GM06990 (cell line): Measurements from ENCODE around the gene MAPKAP1.

Experiments
- DNase-seq: peaks from one replicate; pipeline ENCODE4 v3.0.0-alpha.2; 2011; ENCODE audit not compliant: insufficient read length; ENCODE audit errors: extremely low read depth
- H3K27me3 ChIP-seq: replicated peaks from 2 replicates; pipeline ENCODE4 v1.6.0; 2011; ENCODE audit warnings: low read length; ENCODE audit not compliant: control insufficient read depth, insufficient read depth
- H3K36me3 ChIP-seq: 2 replicates; pipeline ENCODE4 v1.5.1; 2011; ENCODE audit warnings: low read length; ENCODE audit not compliant: control insufficient read depth, insufficient read depth
- H3K4me3 ChIP-seq: replicated peaks from 2 replicates; pipeline ENCODE4 v1.5.1; 2011; ENCODE audit warnings: low read depth, mild to moderate bottlenecking, control low read depth, low read length
- TF ChIP-seq, protein P1 (sequence below): IDR thresholded peaks from 2 replicates; pipeline ENCODE4 v1.5.1; 2011; ENCODE audit warnings: low read length, control low read depth, mild to moderate bottlenecking, inconsistent platforms; ENCODE audit not compliant: insufficient read depth, poor library complexity, severe bottlenecking

The MAPKAP1 gene

DNA sequence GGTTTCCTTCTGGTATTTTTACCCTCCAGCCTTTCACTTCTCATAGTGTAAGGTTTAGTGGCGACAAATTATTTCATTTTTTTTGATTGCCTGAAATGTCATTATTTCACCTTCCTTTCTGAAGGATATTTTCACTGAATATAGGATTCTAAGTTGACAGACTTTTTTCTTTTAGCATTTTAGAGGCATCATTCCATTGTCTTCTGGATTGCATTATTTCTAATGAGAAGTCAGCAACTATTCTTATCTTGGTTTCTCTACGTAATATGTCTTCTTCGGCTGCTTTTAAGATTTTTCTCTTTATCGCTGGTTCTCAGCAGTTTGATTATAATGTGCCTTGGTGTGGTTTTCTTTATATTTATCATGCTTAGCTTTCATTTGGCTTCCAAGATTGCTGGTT, 251.1 kb downstream of the MAPKAP1 start:
- Histone ChIP-seq H3K27me3 (no peaks in the 10 kb centered on the region), H3K36me3 (peaks cover 6% of the 10 kb centered on the region), H3K4me3 (no peak overlapping the region)
- DNase-seq, result no peak
- TF ChIP-seq, protein P1, sequence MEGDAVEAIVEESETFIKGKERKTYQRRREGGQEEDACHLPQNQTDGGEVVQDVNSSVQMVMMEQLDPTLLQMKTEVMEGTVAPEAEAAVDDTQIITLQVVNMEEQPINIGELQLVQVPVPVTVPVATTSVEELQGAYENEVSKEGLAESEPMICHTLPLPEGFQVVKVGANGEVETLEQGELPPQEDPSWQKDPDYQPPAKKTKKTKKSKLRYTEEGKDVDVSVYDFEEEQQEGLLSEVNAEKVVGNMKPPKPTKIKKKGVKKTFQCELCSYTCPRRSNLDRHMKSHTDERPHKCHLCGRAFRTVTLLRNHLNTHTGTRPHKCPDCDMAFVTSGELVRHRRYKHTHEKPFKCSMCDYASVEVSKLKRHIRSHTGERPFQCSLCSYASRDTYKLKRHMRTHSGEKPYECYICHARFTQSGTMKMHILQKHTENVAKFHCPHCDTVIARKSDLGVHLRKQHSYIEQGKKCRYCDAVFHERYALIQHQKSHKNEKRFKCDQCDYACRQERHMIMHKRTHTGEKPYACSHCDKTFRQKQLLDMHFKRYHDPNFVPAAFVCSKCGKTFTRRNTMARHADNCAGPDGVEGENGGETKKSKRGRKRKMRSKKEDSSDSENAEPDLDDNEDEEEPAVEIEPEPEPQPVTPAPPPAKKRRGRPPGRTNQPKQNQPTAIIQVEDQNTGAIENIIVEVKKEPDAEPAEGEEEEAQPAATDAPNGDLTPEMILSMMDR, result no peak

DNA sequence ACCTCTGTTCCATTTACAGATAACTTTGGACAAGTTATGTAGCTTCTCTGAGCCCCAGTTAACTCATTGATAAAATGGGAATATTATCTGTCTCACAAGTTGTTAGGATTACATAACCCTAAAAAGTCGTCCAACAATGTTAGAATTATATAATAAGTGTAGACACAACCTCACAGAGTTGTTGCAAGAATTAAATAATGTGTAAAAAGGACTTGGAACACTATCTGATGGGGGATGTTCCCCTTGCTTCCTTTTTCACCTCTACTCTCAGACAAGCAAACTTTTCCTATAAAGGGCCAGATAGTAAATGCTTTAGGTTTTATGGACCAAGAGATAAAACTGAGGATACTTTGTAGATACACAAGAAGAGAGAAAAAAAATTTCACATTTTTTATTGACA, 251.9 kb downstream of the MAPKAP1 start:
- no peaks in the 10 kb centered on the region for H3K27me3 ChIP-seq
- H3K4me3 ChIP-seq, result no peak overlapping the region
- TF ChIP-seq, protein P1, result no peak
- DNase-seq, result no peak
- peaks cover 1% of the 10 kb centered on the region for H3K36me3 ChIP-seq

DNA sequence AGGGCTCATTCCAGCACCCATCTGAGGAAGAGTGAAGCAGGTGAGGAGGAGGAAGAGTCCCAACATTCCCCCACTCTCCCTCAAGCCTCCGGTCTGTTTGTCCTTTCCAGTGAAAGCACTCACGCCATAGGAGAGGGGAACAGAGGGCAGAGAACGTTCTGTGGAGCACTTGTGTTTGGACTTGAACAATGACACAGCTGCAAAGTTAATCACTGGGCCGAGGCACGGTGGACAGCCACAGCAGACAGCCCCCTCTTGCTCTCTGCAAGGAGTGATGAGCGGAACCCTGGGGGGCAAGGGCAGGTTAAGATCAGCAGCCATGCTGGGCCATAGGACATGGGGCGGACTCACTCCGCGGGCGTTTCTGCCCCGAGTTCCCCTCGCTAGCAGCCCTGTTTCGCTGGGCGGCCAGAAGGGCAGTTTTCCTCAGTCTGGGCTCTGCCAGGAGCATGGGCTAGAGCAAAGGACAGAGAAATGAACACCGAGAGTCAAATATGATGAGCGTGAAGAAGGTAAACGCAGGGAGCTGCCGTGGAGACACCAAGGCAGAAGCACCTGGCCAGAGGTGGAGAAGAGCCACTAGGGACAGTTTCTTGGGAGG, 259.7 kb downstream of the MAPKAP1 start:
- TF ChIP-seq, protein P1, result no peak
- Histone ChIP-seq H3K36me3 (peaks cover 9% of the 10 kb centered on the region), H3K27me3 (no peaks in the 10 kb centered on the region), H3K4me3 (no peak overlapping the region)
- DNase-seq, result no peak

DNA sequence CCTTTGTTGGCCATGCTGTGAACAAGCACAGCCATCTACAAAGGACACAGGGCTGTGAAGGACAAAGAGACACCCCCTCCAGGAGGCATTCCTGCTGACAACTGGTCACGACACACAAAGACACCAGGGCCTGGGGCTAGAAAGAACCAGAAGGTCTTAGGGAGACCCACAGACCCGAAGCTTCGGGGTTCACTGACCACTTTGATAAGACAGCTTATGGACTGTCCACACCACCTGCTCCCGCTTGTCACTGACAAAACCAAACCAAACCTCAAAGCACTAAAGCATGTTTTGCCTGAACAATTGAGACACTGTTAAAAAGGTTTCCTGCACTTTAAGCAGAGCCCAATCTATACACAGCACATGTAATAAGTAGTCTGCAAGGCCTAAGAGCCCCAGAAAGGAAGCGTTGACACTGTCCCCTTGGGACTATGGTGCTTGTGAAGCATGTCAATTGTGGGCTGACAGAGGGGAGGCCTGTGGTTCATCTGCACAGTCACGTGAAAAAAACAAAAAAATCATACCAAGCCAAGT, 260.4 kb downstream of the MAPKAP1 start:
- TF ChIP-seq, protein P1, result no peak
- no peaks in the 10 kb centered on the region for H3K27me3 ChIP-seq
- peak; percentile 69 for DNase-seq
- H3K4me3 ChIP-seq, result no peak overlapping the region
- H3K36me3 ChIP-seq, result peaks cover 9% of the 10 kb centered on the region

DNA sequence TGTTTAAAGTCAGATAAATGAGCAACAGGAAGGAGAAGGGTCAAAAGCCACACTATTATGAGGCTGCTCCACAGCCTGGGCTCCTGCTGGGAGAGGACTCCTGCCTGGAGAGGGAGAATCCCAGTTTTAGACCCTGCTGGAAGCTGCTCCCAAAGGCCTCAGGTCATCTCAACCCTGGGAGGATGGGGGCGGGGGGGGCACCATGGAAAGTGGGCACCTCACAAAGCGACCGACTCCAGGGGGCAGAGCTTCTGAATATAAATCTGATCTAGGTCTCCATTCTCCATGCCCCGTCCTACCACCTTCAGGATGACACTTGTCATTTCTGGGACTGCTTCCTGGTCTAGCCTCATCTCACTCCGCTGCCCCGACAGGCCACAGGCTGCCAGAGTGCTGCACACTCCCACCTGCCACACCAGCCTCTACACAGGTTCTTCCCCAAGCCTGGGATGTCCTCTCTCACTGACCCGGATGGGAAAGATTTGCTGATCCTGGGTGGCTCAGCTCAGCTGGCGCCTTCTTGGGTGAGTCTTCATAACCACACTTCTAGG, 262.0 kb downstream of the MAPKAP1 start:
- peaks cover 13% of the 10 kb centered on the region for H3K36me3 ChIP-seq
- TF ChIP-seq, protein P1, result no peak
- H3K4me3 ChIP-seq, result no peak overlapping the region
- H3K27me3 ChIP-seq, result no peaks in the 10 kb centered on the region
- DNase-seq, result no peak
